ENCODE data around the gene CCNI2.
"Not testable (repeated sequence)": the region's sequence is repeated elsewhere in the genome, so short reads cannot be mapped to it uniquely, and the experiment has no call there.

CCNI2 gene

GRCh38 chr5:132785864-132786263, 38.6 kb downstream of the CCNI2 start:
- no peak for DNase-seq

GRCh38 chr5:132787076-132787475, 39.9 kb downstream of the CCNI2 start:
- DNase-seq, result no peak

- DNase-seq, result no peak
These were observed 41.3 kb downstream of the CCNI2 start for GRCh38 chr5:132788508-132788907.

GRCh38 chr5:132788990-132789886, 42.0 kb downstream of the CCNI2 start:
- DNase-seq, result no peak

- DNase-seq, result no peak
These were observed 43.1 kb downstream of the CCNI2 start for GRCh38 chr5:132790201-132790865.

- no peak for DNase-seq
These were observed 43.8 kb downstream of the CCNI2 start for GRCh38 chr5:132791026-132791425.

GRCh38 chr5:132797651-132798050, 50.4 kb downstream of the CCNI2 start:
- no peak for DNase-seq

- DNase-seq, result no peak
These were observed 52.2 kb downstream of the CCNI2 start for GRCh38 chr5:132799392-132799791.

- no peak for DNase-seq
These were observed 53.3 kb downstream of the CCNI2 start for GRCh38 chr5:132800545-132800944.

- DNase-seq, result no peak
These were observed 54.9 kb downstream of the CCNI2 start for GRCh38 chr5:132802044-132802684.

GRCh38 chr5:132802685-132803066, 55.5 kb downstream of the CCNI2 start:
- DNase-seq, result not testable (repeated sequence)

All from NCI-H2227 treated with DMSO at 0.1 percent for 48 hours (cell line).